ENCODE measurements around the gene ZDHHC7. TPM values are rescaled to one million over a fixed set of nuclear protein-coding genes. Genes with fewer than 3 reads are reported as not detected.

ZDHHC7 gene
- total RNA-seq, 1 donor from 2014 or later: 67.3 TPM

- no peak for TF ChIP-seq CTCF (IDR thresholded peaks at IDR 0.05; ENCODE audit: unreplicated experiment)
- Mint-ChIP-seq H3K4me1 (ENCODE audit: low read depth) (peaks cover 24% of the 10 kb centered on the region), H3K27ac (peak overlapping the region; percentile 60), H3K36me3 (ENCODE audit: insufficient read depth) (peaks cover 43% of the 10 kb centered on the region), H3K4me3 (ENCODE audit: low read depth) (no peak overlapping the region), H3K9me3 (ENCODE audit: low read depth) (no peaks in the 10 kb centered on the region), H3K27me3 (no peaks in the 10 kb centered on the region)
- no peak for DNase-seq (ENCODE audit: low spot score, unreplicated experiment)
These were observed 20.6 kb downstream of the ZDHHC7 start for GRCh38 chr16:84990782-84991181.

GRCh38 chr16:84989749-84990620, 21.4 kb downstream of the ZDHHC7 start:
- Mint-ChIP-seq H3K4me3 (ENCODE audit: low read depth) (no peak overlapping the region), H3K4me1 (ENCODE audit: low read depth) (peaks cover 21% of the 10 kb centered on the region), H3K36me3 (ENCODE audit: insufficient read depth) (peaks cover 40% of the 10 kb centered on the region), H3K27ac (peak overlapping the region; percentile 62), H3K27me3 (no peaks in the 10 kb centered on the region), H3K9me3 (ENCODE audit: low read depth) (no peaks in the 10 kb centered on the region)
- TF ChIP-seq CTCF (IDR thresholded peaks at IDR 0.05; ENCODE audit: unreplicated experiment): no peak
- no peak for DNase-seq (ENCODE audit: low spot score, unreplicated experiment)

GRCh38 chr16:84988328-84989080, 22.8 kb downstream of the ZDHHC7 start:
- peaks cover 35% of the 10 kb centered on the region for H3K36me3 Mint-ChIP-seq (ENCODE audit: insufficient read depth)
- no peak overlapping the region for H3K4me3 Mint-ChIP-seq (ENCODE audit: low read depth)
- no peaks in the 10 kb centered on the region for H3K9me3 Mint-ChIP-seq (ENCODE audit: low read depth)
- H3K4me1 Mint-ChIP-seq (ENCODE audit: low read depth): peaks cover 9% of the 10 kb centered on the region
- peak overlapping the region; percentile 84 for H3K27ac Mint-ChIP-seq
- H3K27me3 Mint-ChIP-seq: no peaks in the 10 kb centered on the region
- DNase-seq (ENCODE audit: low spot score, unreplicated experiment): no peak
- no peak for TF ChIP-seq CTCF (IDR thresholded peaks at IDR 0.05; ENCODE audit: unreplicated experiment)

- DNase-seq (ENCODE audit: low spot score, unreplicated experiment): no peak
- Mint-ChIP-seq H3K27me3 (no peaks in the 10 kb centered on the region), H3K4me3 (ENCODE audit: low read depth) (no peak overlapping the region), H3K36me3 (ENCODE audit: insufficient read depth) (peaks cover 39% of the 10 kb centered on the region), H3K9me3 (ENCODE audit: low read depth) (no peaks in the 10 kb centered on the region), H3K27ac (peak overlapping the region; percentile 30), H3K4me1 (ENCODE audit: low read depth) (peaks cover 13% of the 10 kb centered on the region)
- no peak for TF ChIP-seq CTCF (IDR thresholded peaks at IDR 0.05; ENCODE audit: unreplicated experiment)
These were observed 24.5 kb downstream of the ZDHHC7 start for GRCh38 chr16:84986879-84987278.

GRCh38 chr16:84986102-84986501, 25.2 kb downstream of the ZDHHC7 start:
- Mint-ChIP-seq H3K27me3 (no peaks in the 10 kb centered on the region), H3K4me1 (ENCODE audit: low read depth) (peaks cover 13% of the 10 kb centered on the region), H3K9me3 (ENCODE audit: low read depth) (no peaks in the 10 kb centered on the region), H3K27ac (no peak overlapping the region), H3K36me3 (ENCODE audit: insufficient read depth) (peaks cover 45% of the 10 kb centered on the region), H3K4me3 (ENCODE audit: low read depth) (no peak overlapping the region)
- no peak for TF ChIP-seq CTCF (IDR thresholded peaks at IDR 0.05; ENCODE audit: unreplicated experiment)
- DNase-seq (ENCODE audit: low spot score, unreplicated experiment): no peak

Measured in progenitor cell of endocrine pancreas (in vitro differentiated cells).